WI38 (cell line): ENCODE data around the gene ARHGAP32.

Experiments
- H3K4me3 ChIP-seq: 2 replicates; pipeline ENCODE4 v1.5.1; 2011; ENCODE audit warnings: low read depth, mild to moderate bottlenecking, control low read depth, low read length
- CTCF ChIP-seq: IDR thresholded peaks from 2 replicates; pipeline ENCODE4 v1.5.1; 2012; ENCODE audit warnings: low read depth, mild to moderate bottlenecking, control low read depth, low read length

Gene ARHGAP32

DNA sequence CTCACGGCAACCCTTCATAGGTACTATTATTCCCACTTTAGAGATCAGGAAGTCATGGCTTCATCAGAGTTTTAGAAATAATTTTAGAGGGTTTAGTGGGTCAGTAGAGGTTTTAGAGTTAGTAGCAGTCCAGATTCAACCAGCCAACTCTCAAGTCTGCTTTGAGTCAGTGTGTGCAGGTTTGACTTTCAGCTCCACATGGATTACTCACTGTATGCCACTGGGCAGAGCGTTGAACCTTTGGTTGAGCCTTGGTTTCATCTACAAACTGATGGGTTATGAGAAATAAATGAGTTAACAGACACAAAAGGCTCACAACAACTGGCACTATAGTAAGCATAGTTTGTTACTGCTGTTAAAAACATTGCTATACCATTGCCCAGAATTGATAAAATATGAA lies 230.5 kb downstream of the ARHGAP32 start:
- H3K4me3 ChIP-seq, result no peak overlapping the region
- no peak for TF ChIP-seq CTCF

- TF ChIP-seq CTCF, result no peak
- no peak overlapping the region for H3K4me3 ChIP-seq
These were observed 235.0 kb downstream of the ARHGAP32 start for GRCh38 chr11:128957202-128957482.

- TF ChIP-seq CTCF, result peak; percentile 29; the same call in 1 of the 2 replicates
- H3K4me3 ChIP-seq, result no peak overlapping the region
These were observed 235.5 kb downstream of the ARHGAP32 start for GRCh38 chr11:128956401-128957201.

- TF ChIP-seq CTCF, result no peak
- no peak overlapping the region for H3K4me3 ChIP-seq
These were observed 236.5 kb downstream of the ARHGAP32 start for GRCh38 chr11:128955636-128956035.

- TF ChIP-seq CTCF, result no peak
These were observed 239.0 kb downstream of the ARHGAP32 start for GRCh38 chr11:128953151-128953550.

GRCh38 chr11:128949791-128950454 lies 242.2 kb downstream of the ARHGAP32 start:
- no peak overlapping the region for H3K4me3 ChIP-seq
- no peak for TF ChIP-seq CTCF

More at GRCh38 chr11:128953151-128953550, 239.0 kb downstream of the ARHGAP32 start:
- H3K4me3 ChIP-seq, result no peak overlapping the region

DNA sequence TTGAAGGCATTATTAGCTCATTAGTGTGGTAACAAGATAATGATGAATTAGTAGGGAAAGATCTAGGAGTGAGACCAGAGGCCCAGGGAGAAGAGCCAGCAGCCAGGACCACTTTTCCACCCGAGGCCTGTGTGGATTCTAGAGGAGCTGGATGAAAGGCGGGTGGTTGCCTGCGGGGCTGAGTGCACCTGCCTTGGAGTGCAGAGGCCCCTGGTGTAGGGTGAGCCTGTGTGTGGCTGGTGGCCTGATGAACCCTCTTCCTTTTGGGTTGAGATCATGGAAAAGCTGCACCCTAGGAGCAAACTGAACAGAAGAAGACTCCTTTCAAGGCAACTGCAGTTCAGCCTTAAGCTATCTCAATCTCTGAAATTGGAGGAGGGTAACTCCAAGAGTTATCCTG lies 243.5 kb downstream of the ARHGAP32 start:
- H3K4me3 ChIP-seq, result no peak overlapping the region
- peak; percentile 9; the same call in 1 of the 2 replicates for TF ChIP-seq CTCF
